SKM-1 (cell line): ENCODE measurements around the gene KLHL8.
A peak's percentile ranks its signal among the peaks of the same experiment; 100 is the strongest.
"Not testable (repeated sequence)": the region's sequence is repeated elsewhere in the genome, so short reads cannot be mapped to it uniquely, and the experiment has no call there.

Source experiments
- DNase-seq: peaks from one replicate; lab custom pipeline; 2025; ENCODE audit not compliant: unreplicated experiment; lab: John Stamatoyannopoulos, UW

KLHL8 gene

GRCh38 chr4:87228262-87228860, 7.9 kb upstream of the KLHL8 start:
- DNase-seq: no peak

GRCh38 chr4:87227751-87228151, 7.3 kb upstream of the KLHL8 start:
- no peak for DNase-seq

GRCh38 chr4:87225936-87226335, 5.5 kb upstream of the KLHL8 start:
- no peak for DNase-seq

- no peak for DNase-seq
Observed at GRCh38 chr4:87224141-87224923, 3.9 kb upstream of the KLHL8 start.

- peak; percentile 60 for DNase-seq
Observed at GRCh38 chr4:87219632-87220093, 755 bp downstream of the KLHL8 start.

- not testable (repeated sequence) for DNase-seq
Observed at GRCh38 chr4:87217235-87217763, 3.1 kb downstream of the KLHL8 start.

GRCh38 chr4:87216469-87216868, 3.9 kb downstream of the KLHL8 start:
- no peak for DNase-seq

- DNase-seq: no peak
Observed at GRCh38 chr4:87213421-87214075, 6.9 kb downstream of the KLHL8 start.

- DNase-seq: no peak
Observed at GRCh38 chr4:87211249-87211952, 9.0 kb downstream of the KLHL8 start.

GRCh38 chr4:87209696-87210095, 10.7 kb downstream of the KLHL8 start:
- DNase-seq: peak; percentile 57

- no peak for DNase-seq
Observed at GRCh38 chr4:87209182-87209581, 11.2 kb downstream of the KLHL8 start.

GRCh38 chr4:87204559-87204958, 15.9 kb downstream of the KLHL8 start:
- no peak for DNase-seq

- DNase-seq: no peak
Observed at GRCh38 chr4:87196927-87197326, 23.5 kb downstream of the KLHL8 start.

- no peak for DNase-seq
Observed at GRCh38 chr4:87196146-87196545, 24.3 kb downstream of the KLHL8 start.

- no peak for DNase-seq
Observed at GRCh38 chr4:87193958-87194675, 26.3 kb downstream of the KLHL8 start.

GRCh38 chr4:87192145-87192919, 28.1 kb downstream of the KLHL8 start:
- DNase-seq: no peak

- no peak for DNase-seq
Observed at GRCh38 chr4:87188932-87189331, 31.5 kb downstream of the KLHL8 start.

- no peak for DNase-seq
Observed at GRCh38 chr4:87188048-87188447, 32.4 kb downstream of the KLHL8 start.

GRCh38 chr4:87185146-87185870, 35.1 kb downstream of the KLHL8 start:
- no peak for DNase-seq
